Measurements from ENCODE around the gene AHSP.

- TF ChIP-seq EZH2phosphoT487 (IDR thresholded peaks at IDR 0.05; ENCODE audit: borderline replicate concordance) (no peak), CTCF (conservative IDR thresholded peaks at IDR 0.05; ENCODE audit: low read length) (no peak)
These were observed 40.5 kb upstream of the AHSP start for GRCh38 chr16:31487071-31487719.
